Esophagus squamous epithelium (tissue), 4 donors: ENCODE measurements around the gene MTIF2.

ENCODE experiments used
- CTCF ChIP-seq, 6 experiments: fragments of 450-650 bp in 4 of 6; fragments of 200-600 bp in 2 of 6; sonication (generic) in 2 of 6; IDR thresholded peaks; one replicate each; pipeline ENCODE4 v1.5.1; 2016 to 2019; ENCODE audit warnings: antibody characterized with exemption in 6 of 6, mild to moderate bottlenecking in 4 of 6, moderate library complexity in 4 of 6
- POLR2A ChIP-seq, 4 donors: fragments of 450-650 bp; IDR thresholded peaks; one replicate each; pipeline ENCODE4 v1.6.1; 2017; ENCODE audit warnings: antibody characterized with exemption in 4 of 4, mild to moderate bottlenecking in 4 of 4, moderate library complexity in 3 of 4

GRCh38 chr2:55268907-55269644 lies at the start of gene MTIF2:
- peak in 3 of 6 experiments; percentile 10 to 29 (median 24) for TF ChIP-seq CTCF (IDR thresholded peaks at IDR 0.05)
- TF ChIP-seq POLR2A (IDR thresholded peaks at IDR 0.05), result peak in 3 of 4 donors; percentile 35 to 48 (median 37)
